Measurements from ENCODE around the gene PSMF1. TPM values are rescaled to one million over a fixed set of nuclear protein-coding genes. Genes with fewer than 3 reads are reported as not detected.

The PSMF1 gene
- total RNA-seq, result 20.7 TPM

- DNase-seq, result peak; percentile 92
These were observed at the start of gene PSMF1 for GRCh38 chr20:1118336-1119127. Gene PSMF1 (plus strand): TSS chr20:1118602. CDS start chr20:1118774, 172 bp downstream.

GRCh38 chr20:1072258-1072657 lies 46.1 kb upstream of the PSMF1 start:
- no peak for DNase-seq

- no peak for DNase-seq
These were observed 42.8 kb upstream of the PSMF1 start for GRCh38 chr20:1075616-1076015.

GRCh38 chr20:1081891-1082290 lies 36.5 kb upstream of the PSMF1 start:
- DNase-seq, result no peak

- no peak for DNase-seq
These were observed 34.8 kb upstream of the PSMF1 start for GRCh38 chr20:1083431-1084080.

- no peak for DNase-seq
These were observed 32.7 kb upstream of the PSMF1 start for GRCh38 chr20:1085492-1086276.

GRCh38 chr20:1086277-1087213 lies 31.9 kb upstream of the PSMF1 start:
- DNase-seq, result no peak

- DNase-seq, result no peak
These were observed 31.0 kb upstream of the PSMF1 start for GRCh38 chr20:1087311-1087905.

- no peak for DNase-seq
These were observed 23.7 kb upstream of the PSMF1 start for GRCh38 chr20:1094751-1095150.

- no peak for DNase-seq
These were observed 16.9 kb upstream of the PSMF1 start for GRCh38 chr20:1101533-1101932.

- DNase-seq, result no peak
These were observed 16.4 kb upstream of the PSMF1 start for GRCh38 chr20:1102016-1102415.

GRCh38 chr20:1103751-1104150 lies 14.7 kb upstream of the PSMF1 start:
- DNase-seq, result no peak

GRCh38 chr20:1105599-1106194 lies 12.7 kb upstream of the PSMF1 start:
- DNase-seq, result no peak

GRCh38 chr20:1107176-1107575 lies 11.2 kb upstream of the PSMF1 start:
- no peak for DNase-seq

- DNase-seq, result peak; percentile 12
These were observed 9.9 kb upstream of the PSMF1 start for GRCh38 chr20:1108437-1108920.

- DNase-seq, result no peak
These were observed 5.5 kb upstream of the PSMF1 start for GRCh38 chr20:1112908-1113307.

- DNase-seq, result no peak
These were observed 432 bp upstream of the PSMF1 start for GRCh38 chr20:1118004-1118335.

- no peak for DNase-seq
These were observed 715 bp downstream of the PSMF1 start for GRCh38 chr20:1119128-1119505.

- no peak for DNase-seq
These were observed 1.1 kb downstream of the PSMF1 start for GRCh38 chr20:1119524-1119923.

- DNase-seq, result no peak
These were observed 3.0 kb downstream of the PSMF1 start for GRCh38 chr20:1121429-1121828.

Measured in occipital lobe (tissue), 2 donors.